NB4 (cell line): ENCODE results near the gene CHD6.

ENCODE experiments used
- CTCF ChIP-seq: IDR thresholded peaks from one replicate; pipeline ENCODE4 v1.5.1; 2012; ENCODE audit warnings: low read depth, low read length
- POLR2A ChIP-seq: IDR thresholded peaks from 2 replicates; pipeline ENCODE4 v1.6.1; 2011; ENCODE audit warnings: mild to moderate bottlenecking; ENCODE audit not compliant: insufficient read length; ENCODE audit errors: extremely low read depth

GRCh38 chr20:41632896-41633295 lies 14.7 kb upstream of the CHD6 start:
- TF ChIP-seq CTCF: no peak
- TF ChIP-seq POLR2A: no peak
